Smooth muscle cell (in vitro differentiated cells): ENCODE measurements around the gene CIC. TPM values are rescaled to one million over a fixed set of nuclear protein-coding genes. Genes with fewer than 3 reads are reported as not detected.

ENCODE experiments used
- DNase-seq: peaks from one replicate; lab custom pipeline; 2025; ENCODE audit not compliant: unreplicated experiment; lab: John Stamatoyannopoulos, UW
- H2AFZ ChIP-seq: fragments of 200-600 bp; sonication (generic); 2 replicates; pipeline ENCODE4 v1.6.0; 2016; ENCODE audit warnings: antibody characterized with exemption, low read depth, mild to moderate bottlenecking
- H3F3A ChIP-seq: fragments of 200-600 bp; sonication (generic); 2 replicates; pipeline ENCODE4 v1.6.0; 2017; ENCODE audit warnings: antibody characterized with exemption, low read depth
- H3K27ac ChIP-seq: fragments of 200-600 bp; sonication (generic); 2 replicates; pipeline ENCODE4 v1.5.1; 2016; ENCODE audit warnings: low read depth, mild to moderate bottlenecking
- H3K27me3 ChIP-seq: fragments of 200-600 bp; sonication (generic); 2 replicates; pipeline ENCODE4 v1.6.1; 2016; ENCODE audit warnings: low read depth, mild to moderate bottlenecking
- H3K36me3 ChIP-seq: fragments of 200-600 bp; sonication (generic); 2 replicates; pipeline ENCODE4 v1.5.1; 2016; ENCODE audit warnings: low read depth
- H3K4me1 ChIP-seq: fragments of 200-600 bp; sonication (generic); 2 replicates; pipeline ENCODE4 v1.5.1; 2016; ENCODE audit warnings: low read depth
- H3K4me2 ChIP-seq: fragments of 200-600 bp; sonication (generic); 2 replicates; pipeline ENCODE4 v1.6.0; 2016; ENCODE audit warnings: mild to moderate bottlenecking
- H3K4me3 ChIP-seq: fragments of 200-600 bp; sonication (generic); 2 replicates; pipeline ENCODE4 v1.5.1; 2016; ENCODE audit warnings: mild to moderate bottlenecking
- H3K79me2 ChIP-seq: fragments of 200-600 bp; sonication (generic); 2 replicates; pipeline ENCODE4 v1.6.0; 2016; ENCODE audit warnings: low read depth, mild to moderate bottlenecking
- H3K9ac ChIP-seq: fragments of 200-600 bp; sonication (generic); 2 replicates; pipeline ENCODE4 v1.6.0; 2016; ENCODE audit warnings: low read depth
- H3K9me3 ChIP-seq: fragments of 200-600 bp; sonication (generic); replicated peaks from 2 replicates; pipeline ENCODE4 v1.5.1; 2016; ENCODE audit warnings: low read depth
- H4K20me1 ChIP-seq: fragments of 200-600 bp; sonication (generic); 2 replicates; pipeline ENCODE4 v1.6.0; 2016; ENCODE audit warnings: low read depth
- CTCF ChIP-seq: fragments of 200-600 bp; sonication (generic); IDR thresholded peaks from 2 replicates; pipeline ENCODE4 v1.5.1; 2017; ENCODE audit warnings: borderline replicate concordance, mild to moderate bottlenecking, antibody characterized with exemption; ENCODE audit not compliant: insufficient read depth, poor library complexity, severe bottlenecking
- WGBS: methylation state at CpG from one replicate; pipeline ENCODE4 v1.1.7; 2016; ENCODE audit warnings: low lambda C conversion rate; 5-methylcytosine and 5-hydroxymethylcytosine counted together
- polyA plus RNA-seq: library from polyadenylated mRNA; unstranded; fragments of >200 nt; fragmentation: Nextera tagmentation; extraction: Ambion mirVana; gene quantifications from 2 replicates; pipeline ENCODE4 v1.2.1, GENCODE V29; 2016
- total RNA-seq: library from RNA; depleted of rRNA; stranded (reverse); fragments of >200 nt; gene quantifications from 2 replicates; pipeline ENCODE4 v1.2.3, GENCODE V29; 2014

CIC gene
- total and polyA plus RNA-seq, 2 experiments from 2014 or later, result 12.6 to 18.4 TPM

GRCh38 chr19:42232435-42232834, 36.6 kb upstream of the CIC start:
- DNase-seq, result no peak

DNA sequence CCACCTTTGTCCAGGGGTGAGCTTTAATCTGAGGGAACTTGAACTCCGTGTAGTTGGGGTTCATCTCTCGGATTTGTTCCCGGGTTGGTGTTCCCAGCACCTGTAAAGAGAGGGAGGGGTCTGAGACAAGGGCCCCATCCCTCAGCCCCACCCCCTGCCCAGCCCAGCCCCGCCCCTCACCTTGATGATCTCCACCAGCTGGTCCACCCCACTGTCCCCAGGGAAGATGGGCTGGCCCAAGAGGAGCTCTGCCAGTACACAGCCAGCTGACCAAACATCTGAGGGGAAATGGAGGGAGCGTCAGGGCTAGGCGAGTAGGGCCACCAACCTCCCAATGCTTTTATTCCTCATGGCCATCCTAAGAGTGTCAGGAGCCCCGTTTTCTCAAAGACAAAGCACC, 35.9 kb upstream of the CIC start:
- Histone ChIP-seq H3K4me1 (no peaks in the 10 kb centered on the region), H3K4me2 (no peak overlapping the region), H3K4me3 (no peak overlapping the region), H4K20me1 (peaks cover 90% of the 10 kb centered on the region), H3K79me2 (peaks cover 8% of the 10 kb centered on the region), H2AFZ (no peak overlapping the region), H3F3A (no peaks in the 10 kb centered on the region), H3K27me3 (no peaks in the 10 kb centered on the region), H3K9me3 (no peaks in the 10 kb centered on the region), H3K9ac (no peak overlapping the region), H3K36me3 (no peaks in the 10 kb centered on the region), H3K27ac (no peak overlapping the region)
- no peak for DNase-seq
- WGBS, result 94% methylated on average over 7 of the region's 7 CpGs
- TF ChIP-seq CTCF, result no peak

More at GRCh38 chr19:42232435-42232834, 36.6 kb upstream of the CIC start:
- Histone ChIP-seq H3K79me2 (peaks cover 11% of the 10 kb centered on the region), H2AFZ (no peak overlapping the region), H3K36me3 (no peaks in the 10 kb centered on the region), H3F3A (no peaks in the 10 kb centered on the region), H3K4me2 (no peak overlapping the region), H3K9ac (no peak overlapping the region), H4K20me1 (peaks cover 95% of the 10 kb centered on the region), H3K4me3 (no peak overlapping the region), H3K27ac (no peak overlapping the region), H3K4me1 (no peaks in the 10 kb centered on the region), H3K27me3 (no peaks in the 10 kb centered on the region), H3K9me3 (no peaks in the 10 kb centered on the region)
- 97% methylated on average over 10 of the region's 10 CpGs for WGBS
- TF ChIP-seq CTCF, result no peak

DNA sequence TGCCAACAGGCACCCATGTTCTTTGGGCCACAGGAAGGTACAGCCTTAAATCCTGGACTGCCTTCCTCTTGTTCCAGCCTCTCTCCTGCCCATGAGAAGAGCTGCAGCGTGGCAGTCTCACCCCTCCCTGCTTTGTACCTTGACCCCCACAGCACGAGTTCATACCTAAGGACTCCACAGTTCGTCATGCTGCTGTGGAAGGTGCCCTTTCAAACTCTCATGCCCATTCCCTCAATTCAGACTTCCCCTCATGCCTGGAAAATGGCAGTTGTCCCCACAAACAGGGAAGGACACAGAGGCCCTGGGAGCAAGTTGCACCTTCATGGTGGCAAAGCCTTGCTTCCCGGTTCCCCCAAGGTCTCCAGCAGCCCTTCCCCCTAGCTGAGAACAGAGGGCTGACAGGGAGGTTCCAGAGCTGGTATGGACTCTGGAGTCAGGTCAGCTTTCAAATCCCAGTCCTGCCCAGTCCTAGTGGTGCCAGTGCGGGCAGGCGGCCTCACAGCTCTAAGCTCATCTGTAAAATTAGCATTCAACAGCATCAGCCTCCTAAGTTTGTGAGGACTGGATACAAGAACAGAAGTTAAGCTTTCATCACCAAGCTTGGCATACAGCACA, 35.3 kb upstream of the CIC start:
- no peaks in the 10 kb centered on the region for H3F3A ChIP-seq
- peaks cover 87% of the 10 kb centered on the region for H4K20me1 ChIP-seq
- no peak overlapping the region for H3K4me2 ChIP-seq
- H3K4me1 ChIP-seq, result no peaks in the 10 kb centered on the region
- no peak overlapping the region for H3K4me3 ChIP-seq
- no peak overlapping the region for H3K9ac ChIP-seq
- no peaks in the 10 kb centered on the region for H3K27me3 ChIP-seq
- TF ChIP-seq CTCF, result no peak
- no peaks in the 10 kb centered on the region for H3K9me3 ChIP-seq
- H3K27ac ChIP-seq, result no peak overlapping the region
- H3K79me2 ChIP-seq, result peaks cover 9% of the 10 kb centered on the region
- H2AFZ ChIP-seq, result no peak overlapping the region
- WGBS, result 95% methylated on average over 6 of the region's 6 CpGs
- no peak for DNase-seq
- no peaks in the 10 kb centered on the region for H3K36me3 ChIP-seq

- H2AFZ ChIP-seq, result no peak overlapping the region
- no peaks in the 10 kb centered on the region for H3K27me3 ChIP-seq
- no peak overlapping the region for H3K9ac ChIP-seq
- no peaks in the 10 kb centered on the region for H3K4me1 ChIP-seq
- 98% methylated on average over 11 of the region's 11 CpGs for WGBS
- H3K36me3 ChIP-seq, result no peaks in the 10 kb centered on the region
- no peak overlapping the region for H3K4me2 ChIP-seq
- no peak overlapping the region for H3K27ac ChIP-seq
- H4K20me1 ChIP-seq, result peaks cover 85% of the 10 kb centered on the region
- no peak overlapping the region for H3K4me3 ChIP-seq
- peaks cover 14% of the 10 kb centered on the region for H3K79me2 ChIP-seq
- DNase-seq, result no peak
- H3F3A ChIP-seq, result no peaks in the 10 kb centered on the region
- no peak for TF ChIP-seq CTCF
- no peaks in the 10 kb centered on the region for H3K9me3 ChIP-seq
These were observed 34.7 kb upstream of the CIC start for GRCh38 chr19:42234364-42234763.
